Duodenal mucosa (tissue), 2 donors: ENCODE results near the gene RICTOR.

Experiments used
- H3K27ac ChIP-seq: one replicate; pipeline ENCODE4 v1.7.0; 2013; ENCODE audit warnings: low read depth, low read length
- H3K27me3 ChIP-seq, 2 donors: one replicate each; pipeline ENCODE4 v1.7.0; 2013; ENCODE audit warnings: low read length in 2 of 2, control low read depth in 1 of 2; ENCODE audit not compliant: insufficient read depth in 2 of 2, control insufficient read depth in 1 of 2
- H3K36me3 ChIP-seq, 2 donors: one replicate each; pipeline ENCODE4 v1.7.0; 2013; ENCODE audit warnings: low read length in 2 of 2, control low read depth in 1 of 2; ENCODE audit not compliant: insufficient read depth in 2 of 2, control insufficient read depth in 1 of 2
- H3K4me1 ChIP-seq, 2 donors: one replicate each; pipeline ENCODE4 v1.7.0; 2013; ENCODE audit warnings: low read length in 2 of 2, control low read depth in 1 of 2; ENCODE audit not compliant: insufficient read depth in 2 of 2, control insufficient read depth in 1 of 2
- H3K4me3 ChIP-seq, 2 donors: one replicate each; pipeline ENCODE4 v1.7.0; 2013; ENCODE audit warnings: low read length in 2 of 2, low read depth in 1 of 2
- H3K9ac ChIP-seq, 2 donors: one replicate each; pipeline ENCODE4 v1.7.0; 2013; ENCODE audit warnings: low read length in 2 of 2, low read depth in 1 of 2
- H3K9me3 ChIP-seq, 2 donors: one replicate each; pipeline ENCODE4 v1.7.0; 2013; ENCODE audit warnings: low read length in 2 of 2, control low read depth in 1 of 2; ENCODE audit not compliant: control insufficient read depth in 1 of 2

RICTOR gene

GRCh38 chr5:38931731-38932130, 142.5 kb downstream of the RICTOR start:
- Histone ChIP-seq H3K36me3 (peaks cover 3% of the 10 kb centered on the region in 2 donors), H3K4me3 (no peak overlapping the region), H3K9ac (no peak overlapping the region), H3K9me3 (no peaks in the 10 kb centered on the region), H3K27ac (no peak overlapping the region), H3K4me1 (no peaks in the 10 kb centered on the region), H3K27me3 (no peaks in the 10 kb centered on the region)

GRCh38 chr5:38929838-38930237, 144.4 kb downstream of the RICTOR start:
- H3K27ac ChIP-seq, result no peak overlapping the region
- no peak overlapping the region for H3K9ac ChIP-seq
- H3K4me1 ChIP-seq, result no peaks in the 10 kb centered on the region
- H3K27me3 ChIP-seq, result no peaks in the 10 kb centered on the region
- H3K36me3 ChIP-seq, result peaks cover 0 to 3% of the 10 kb centered on the region in 2 donors
- no peak overlapping the region for H3K4me3 ChIP-seq
- H3K9me3 ChIP-seq, result no peaks in the 10 kb centered on the region

- H3K4me1 ChIP-seq, result no peaks in the 10 kb centered on the region
- no peaks in the 10 kb centered on the region for H3K27me3 ChIP-seq
- no peak overlapping the region for H3K27ac ChIP-seq
- H3K4me3 ChIP-seq, result no peak overlapping the region
- no peaks in the 10 kb centered on the region for H3K36me3 ChIP-seq
- H3K9me3 ChIP-seq, result no peaks in the 10 kb centered on the region
- no peak overlapping the region for H3K9ac ChIP-seq
Observed at GRCh38 chr5:38927470-38927869, 146.7 kb downstream of the RICTOR start.

GRCh38 chr5:38926121-38926520, 148.1 kb downstream of the RICTOR start:
- Histone ChIP-seq H3K9ac (no peak overlapping the region), H3K4me1 (no peaks in the 10 kb centered on the region), H3K27ac (no peak overlapping the region), H3K36me3 (no peaks in the 10 kb centered on the region), H3K4me3 (no peak overlapping the region), H3K27me3 (no peaks in the 10 kb centered on the region), H3K9me3 (no peaks in the 10 kb centered on the region)

GRCh38 chr5:38925154-38925925, 148.9 kb downstream of the RICTOR start:
- no peaks in the 10 kb centered on the region for H3K9me3 ChIP-seq
- no peaks in the 10 kb centered on the region for H3K36me3 ChIP-seq
- no peak overlapping the region for H3K4me3 ChIP-seq
- H3K4me1 ChIP-seq, result no peaks in the 10 kb centered on the region
- no peaks in the 10 kb centered on the region for H3K27me3 ChIP-seq
- no peak overlapping the region for H3K9ac ChIP-seq
- H3K27ac ChIP-seq, result no peak overlapping the region

- Histone ChIP-seq H3K27ac (no peak overlapping the region), H3K9me3 (no peaks in the 10 kb centered on the region), H3K4me1 (no peaks in the 10 kb centered on the region), H3K36me3 (no peaks in the 10 kb centered on the region), H3K4me3 (no peak overlapping the region), H3K9ac (no peak overlapping the region), H3K27me3 (no peaks in the 10 kb centered on the region)
Observed at GRCh38 chr5:38923661-38924451, 150.3 kb downstream of the RICTOR start.

GRCh38 chr5:38922199-38922598, 152.0 kb downstream of the RICTOR start:
- Histone ChIP-seq H3K36me3 (no peaks in the 10 kb centered on the region), H3K9ac (no peak overlapping the region), H3K27ac (no peak overlapping the region), H3K4me3 (no peak overlapping the region), H3K9me3 (no peaks in the 10 kb centered on the region), H3K27me3 (no peaks in the 10 kb centered on the region), H3K4me1 (no peaks in the 10 kb centered on the region)

GRCh38 chr5:38921174-38921573, 153.0 kb downstream of the RICTOR start:
- Histone ChIP-seq H3K27me3 (no peaks in the 10 kb centered on the region), H3K9ac (no peak overlapping the region), H3K36me3 (no peaks in the 10 kb centered on the region), H3K9me3 (no peaks in the 10 kb centered on the region), H3K27ac (no peak overlapping the region), H3K4me3 (no peak overlapping the region), H3K4me1 (no peaks in the 10 kb centered on the region)

GRCh38 chr5:38916802-38917201, 157.4 kb downstream of the RICTOR start:
- H3K9me3 ChIP-seq, result no peaks in the 10 kb centered on the region
- H3K4me1 ChIP-seq, result no peaks in the 10 kb centered on the region
- no peaks in the 10 kb centered on the region for H3K36me3 ChIP-seq
- H3K9ac ChIP-seq, result no peak overlapping the region
- H3K27ac ChIP-seq, result no peak overlapping the region
- H3K4me3 ChIP-seq, result no peak overlapping the region
- no peaks in the 10 kb centered on the region for H3K27me3 ChIP-seq

GRCh38 chr5:38913714-38914113, 160.5 kb downstream of the RICTOR start:
- Histone ChIP-seq H3K27ac (no peak overlapping the region), H3K36me3 (no peaks in the 10 kb centered on the region), H3K9me3 (peaks cover 0 to 2% of the 10 kb centered on the region in 2 donors), H3K4me1 (no peaks in the 10 kb centered on the region), H3K9ac (no peak overlapping the region), H3K27me3 (no peaks in the 10 kb centered on the region), H3K4me3 (no peak overlapping the region)
